H1 (cell line): ENCODE data around the gene KCNMA1. TPM values are rescaled to one million over a fixed set of nuclear protein-coding genes. Genes with fewer than 3 reads are reported as not detected.

Experiments used
- CTCF ChIA-PET: fragments of 300-600 bp; sonication (Branson Sonifier 250); formaldehyde crosslinking; loops from one replicate; lab custom pipeline; 2021; ENCODE audit not compliant: partially characterized antibody; lab: Charles Lee
- POLR2A ChIA-PET: fragments of 300-600 bp; sonication (Branson Sonifier 250); formaldehyde crosslinking; loops from one replicate; lab custom pipeline; 2021; ENCODE audit warnings: inconsistent platforms; ENCODE audit not compliant: partially characterized antibody; lab: Charles Lee
- DNase-seq, 2 experiments: peaks; one replicate each; pipeline versions ENCODE4 v3.0.0 to v3.0.0-alpha.2; 2010 to 2022; ENCODE audit warnings: low spot score in 2 of 2, low read depth in 1 of 2, mixed read lengths in 1 of 2
- FAIRE-seq: peaks from 2 replicates; lab custom pipeline; 2011; peaks lifted over from hg19 to GRCh38; lab: Jason Lieb, UNC
- H2AFZ ChIP-seq: 2 replicates; pipeline ENCODE4 v1.8.1; 2012; ENCODE audit warnings: low read length, inconsistent platforms
- H2AK5ac ChIP-seq: 2 replicates; pipeline ENCODE4 v1.6.1; 2013; ENCODE audit warnings: low read depth, low read length
- H2BK120ac ChIP-seq: replicated peaks from 2 replicates; pipeline ENCODE3; 2013; ENCODE audit warnings: low read depth, low read length, inconsistent platforms
- H2BK12ac ChIP-seq: 2 replicates; pipeline ENCODE4 v1.6.1; 2013; ENCODE audit warnings: low read depth, low read length
- H2BK15ac ChIP-seq: 2 replicates; pipeline ENCODE4 v1.6.1; 2013; ENCODE audit warnings: low read length
- H2BK20ac ChIP-seq: 2 replicates; pipeline ENCODE4 v1.6.1; 2013; ENCODE audit warnings: low read length
- H2BK5ac ChIP-seq: 2 replicates; pipeline ENCODE4 v1.6.1; 2013; ENCODE audit warnings: low read depth, low read length
- H3K14ac ChIP-seq: 2 replicates; pipeline ENCODE4 v1.6.1; 2013; ENCODE audit warnings: inconsistent platforms; ENCODE audit not compliant: insufficient read length
- H3K18ac ChIP-seq: 2 replicates; pipeline ENCODE4 v1.6.1; 2013; ENCODE audit warnings: low read length; ENCODE audit errors: extremely low read depth
- H3K23ac ChIP-seq: 2 replicates; pipeline ENCODE4 v1.6.1; 2013; ENCODE audit warnings: inconsistent platforms; ENCODE audit not compliant: insufficient read length
- H3K23me2 ChIP-seq: 2 replicates; pipeline ENCODE4 v1.6.1; 2013; ENCODE audit warnings: low read depth, low read length
- H3K27ac ChIP-seq: 2 replicates; pipeline ENCODE4 v1.6.1; 2011; ENCODE audit warnings: low read depth, low read length, inconsistent platforms
- H3K27me3 ChIP-seq, 4 experiments: replicated peaks in 1 of 4; 1 replicate in 1 of 4; 2 replicates in 3 of 4; pipeline versions ENCODE4 v1.6.1 to v1.8.1; 2011 to 2013; ENCODE audit warnings: low read length in 3 of 4, mild to moderate bottlenecking in 3 of 4, inconsistent platforms in 2 of 4, mixed read lengths in 2 of 4, moderate library complexity in 1 of 4; ENCODE audit not compliant: control insufficient read depth in 3 of 4, insufficient read depth in 3 of 4; ENCODE audit errors: extremely low read depth in 1 of 4
- H3K36me3 ChIP-seq, 4 experiments: 2 replicates each; pipeline versions ENCODE4 v1.6.1 to v1.8.1; 2011 to 2013; ENCODE audit warnings: mild to moderate bottlenecking in 4 of 4, low read length in 3 of 4, moderate library complexity in 2 of 4, control low read depth in 1 of 4, inconsistent platforms in 1 of 4; ENCODE audit not compliant: insufficient read depth in 4 of 4, control insufficient read depth in 2 of 4
- H3K4ac ChIP-seq: replicated peaks from 2 replicates; pipeline ENCODE3; 2013; ENCODE audit warnings: low read length, low read depth, mixed read lengths, inconsistent platforms; ENCODE audit not compliant: insufficient read length
- H3K4me1 ChIP-seq, 4 experiments: replicated peaks in 1 of 4; 1 replicate in 1 of 4; 2 replicates in 3 of 4; pipeline versions ENCODE4 v1.6.1 to v1.8.1; 2011 to 2013; ENCODE audit warnings: low read length in 3 of 4, inconsistent platforms in 2 of 4, mixed read lengths in 1 of 4; ENCODE audit not compliant: insufficient read depth in 4 of 4, control insufficient read depth in 3 of 4
- H3K4me2 ChIP-seq, 2 experiments: 2 replicates each; pipeline versions ENCODE4 v1.6.1 to v1.8.1; 2011 to 2013; ENCODE audit warnings: low read depth in 2 of 2, low read length in 2 of 2, control low read depth in 1 of 2, inconsistent platforms in 1 of 2, mild to moderate bottlenecking in 1 of 2; ENCODE audit not compliant: insufficient read depth in 1 of 2
- H3K4me3 ChIP-seq, 4 experiments: fragments of 200-600, 300-600 bp in 1 of 4; sonication (generic), shearing (Covaris generic), sonication (Bioruptor Twin) in 1 of 4; 2 replicates each; pipeline versions ENCODE4 v1.5.1 to v1.8.1; 2011 to 2016; ENCODE audit warnings: low read length in 4 of 4, low read depth in 3 of 4, control low read depth in 2 of 4, inconsistent platforms in 2 of 4, mild to moderate bottlenecking in 2 of 4, mixed read lengths in 1 of 4, moderate library complexity in 1 of 4; ENCODE audit not compliant: insufficient read depth in 2 of 4; ENCODE audit errors: extremely low read depth in 1 of 4
- H3K56ac ChIP-seq: replicated peaks from 2 replicates; pipeline ENCODE3; 2013; ENCODE audit warnings: low read depth, mild to moderate bottlenecking, mixed read lengths, low read length, inconsistent platforms; ENCODE audit not compliant: insufficient read length
- H3K79me1 ChIP-seq: 2 replicates; pipeline ENCODE4 v1.6.1; 2013; ENCODE audit warnings: low read depth, low read length, control low read depth
- H3K79me2 ChIP-seq, 2 experiments: 2 replicates each; pipeline versions ENCODE4 v1.6.1 to v1.8.1; 2012 to 2013; ENCODE audit warnings: low read length in 2 of 2, mild to moderate bottlenecking in 2 of 2, inconsistent platforms in 1 of 2; ENCODE audit not compliant: insufficient read depth in 2 of 2, control insufficient read depth in 1 of 2
- H3K9ac ChIP-seq, 4 experiments: replicated peaks in 1 of 4; 1 replicate in 1 of 4; 2 replicates in 3 of 4; pipeline versions ENCODE4 v1.6.1 to v1.8.1; 2011 to 2013; ENCODE audit warnings: low read depth in 3 of 4, low read length in 3 of 4, control low read depth in 2 of 4, mild to moderate bottlenecking in 2 of 4, moderate library complexity in 2 of 4, inconsistent platforms in 1 of 4; ENCODE audit errors: extremely low read depth in 1 of 4
- H3K9me3 ChIP-seq, 2 experiments: 2 replicates each; pipeline versions ENCODE4 v1.6.1 to v1.8.1; 2012 to 2013; ENCODE audit warnings: mild to moderate bottlenecking in 2 of 2, moderate library complexity in 2 of 2, control low read depth in 1 of 2, inconsistent platforms in 1 of 2, low read depth in 1 of 2, low read length in 1 of 2, mixed read lengths in 1 of 2; ENCODE audit not compliant: insufficient read depth in 2 of 2
- H4K20me1 ChIP-seq, 2 experiments: replicated peaks in 1 of 2; 2 replicates each; pipeline versions ENCODE3 to v1.8.1; 2011 to 2013; ENCODE audit warnings: inconsistent platforms in 2 of 2, low read length in 2 of 2, mild to moderate bottlenecking in 1 of 2; ENCODE audit not compliant: insufficient read depth in 2 of 2, control insufficient read depth in 1 of 2
- H4K5ac ChIP-seq: 2 replicates; pipeline ENCODE4 v1.6.1; 2013; ENCODE audit warnings: low read length, low read depth, mixed read lengths, inconsistent platforms; ENCODE audit not compliant: insufficient read length
- H4K8ac ChIP-seq: 2 replicates; pipeline ENCODE4 v1.8.0; 2013; ENCODE audit warnings: mild to moderate bottlenecking, moderate library complexity, low read length, inconsistent platforms; ENCODE audit not compliant: insufficient read depth; ENCODE audit errors: extremely low read depth
- H4K91ac ChIP-seq: replicated peaks from 2 replicates; pipeline ENCODE3; 2013; ENCODE audit warnings: low read length, mixed read lengths, inconsistent platforms; ENCODE audit not compliant: insufficient read length
- CBX5 ChIP-seq: fragments of 300-800, 300-1000 bp; sonication (generic); IDR thresholded peaks from 2 replicates; pipeline ENCODE4 v1.7.1; 2016; ENCODE audit warnings: antibody characterized with exemption, low read length, low read depth
- EP300 ChIP-seq, 2 experiments: IDR thresholded peaks; 1 replicate in 1 of 2; 2 replicates in 1 of 2; pipeline ENCODE4 v1.6.1; 2011 to 2012; ENCODE audit warnings: low read depth in 2 of 2, low read length in 2 of 2, mild to moderate bottlenecking in 2 of 2, borderline replicate concordance in 1 of 2, inconsistent platforms in 1 of 2, moderate library complexity in 1 of 2
- GABPA ChIP-seq: IDR thresholded peaks from 2 replicates; pipeline ENCODE4 v1.6.1; 2011; ENCODE audit warnings: mild to moderate bottlenecking, low read length, moderate library complexity, borderline replicate concordance; ENCODE audit not compliant: insufficient read depth
- GTF2F1 ChIP-seq: IDR thresholded peaks from 2 replicates; pipeline ENCODE4 v1.6.1; 2012; ENCODE audit warnings: low read depth, low read length, improper control_type of control experiment, borderline replicate concordance
- KDM4A ChIP-seq: IDR thresholded peaks from one replicate; pipeline ENCODE4 v1.7.1; 2012; ENCODE audit warnings: low read depth, mild to moderate bottlenecking, moderate library complexity, low read length, inconsistent platforms; ENCODE audit not compliant: severe bottlenecking
- NANOG ChIP-seq: IDR thresholded peaks from 2 replicates; pipeline ENCODE4 v1.6.1; 2011; ENCODE audit warnings: low read length, low read depth, mild to moderate bottlenecking, inconsistent platforms; ENCODE audit not compliant: insufficient read depth, poor library complexity, severe bottlenecking
- NRF1 ChIP-seq: IDR thresholded peaks from 2 replicates; pipeline ENCODE4 v1.6.1; 2011; ENCODE audit warnings: mild to moderate bottlenecking, low read depth, low read length, improper control_type of control experiment
- RXRA ChIP-seq: IDR thresholded peaks from 2 replicates; pipeline ENCODE4 v1.6.1; 2011; ENCODE audit warnings: low read depth, mild to moderate bottlenecking, low read length, moderate library complexity; ENCODE audit not compliant: insufficient read depth
- WGBS, 2 experiments: shearing (Covaris generic) in 1 of 2; methylation state at CpG; one replicate each; pipeline versions ENCODE4 v1.1.6 to v1.1.7; 2013 to 2015; ENCODE audit warnings: low lambda C conversion rate in 2 of 2, mixed read lengths in 2 of 2, inconsistent platforms in 1 of 2, low coverage in 1 of 2, missing lambda C conversion rate in 1 of 2; ENCODE audit not compliant: insufficient replicate concordance in 2 of 2, insufficient coverage in 1 of 2, insufficient read length in 1 of 2; ENCODE audit errors: extremely low coverage in 1 of 2, missing lambda C conversion rate in 1 of 2; 5-methylcytosine and 5-hydroxymethylcytosine counted together
- polyA plus RNA-seq, 7 experiments: library from polyadenylated mRNA; depleted of rRNA in 3 of 7; stranded (reverse) in 5 of 7; unstranded in 2 of 7; fragments of >200 nt in 5 of 7; fragments of 200-250 nt in 2 of 7; gene quantifications; 1 replicate in 5 of 7; 2 replicates in 1 of 7; 4 replicates in 1 of 7; pipeline versions ENCODE4 v1.2.1 to v1.2.3, GENCODE V29; 2011 to 2013; ENCODE audit warnings: missing spikeins in 2 of 7, mixed read lengths in 2 of 7
- total RNA-seq: library from RNA; stranded (reverse); fragmentation: NEBNext Ultra II Directional; extraction: Animal tissue kit (Norgen Biotek cat#: 25700); gene quantifications from 2 replicates; pipeline ENCODE4 v1.2.1, GENCODE V29; 2021
- TF ChIP-seq, protein P1 (sequence below): IDR thresholded peaks from 2 replicates; pipeline ENCODE4 v1.6.1; 2012; ENCODE audit warnings: inconsistent platforms
- TF ChIP-seq, protein P2 (sequence below): IDR thresholded peaks from 2 replicates; pipeline ENCODE4 v1.6.1; 2011; ENCODE audit warnings: low read depth, mild to moderate bottlenecking, low read length; ENCODE audit not compliant: insufficient read depth
- TF ChIP-seq, protein P3 (sequence below): IDR thresholded peaks from 2 replicates; pipeline ENCODE4 v1.6.1; 2011; ENCODE audit warnings: low read length, improper control_type of control experiment

The KCNMA1 gene
- total and polyA plus RNA-seq, 2 of the 8 experiments (the other 6 are each of a cell fraction or from before 2014, with no cell fraction given): 10.2 to 11.1 TPM

DNA sequence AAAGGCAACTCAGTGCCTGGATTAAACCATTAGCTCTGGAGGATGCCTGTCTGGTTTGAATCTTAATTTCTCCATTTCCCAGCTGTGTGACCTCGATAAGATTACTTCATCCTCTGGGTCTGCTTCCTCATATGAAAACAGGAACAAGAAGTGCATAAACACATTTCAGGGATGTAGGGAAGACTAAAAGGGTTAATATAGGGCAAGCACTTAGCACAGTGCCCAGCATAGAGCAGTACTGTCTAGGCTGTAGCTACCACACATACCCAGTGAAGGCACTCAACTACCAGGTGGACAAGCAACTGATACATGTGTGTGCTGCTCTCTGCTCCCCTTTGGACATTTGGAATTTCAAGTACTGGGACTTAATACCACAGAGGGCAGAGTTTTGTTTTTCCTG, 85.4 kb downstream of the KCNMA1 start:
- H2AK5ac ChIP-seq: no peak overlapping the region
- no peak overlapping the region for H2BK120ac ChIP-seq
- H3K23me2 ChIP-seq: no peaks in the 10 kb centered on the region
- WGBS, 2 experiments: 88% methylated on average over 1 of the region's 1 CpG; no CpG with 5 or more reads in 1 of the 2 experiments
- H2AFZ ChIP-seq: no peak overlapping the region
- no peak overlapping the region for H2BK5ac ChIP-seq
- no peak for DNase-seq
- no peaks in the 10 kb centered on the region for H3K79me2 ChIP-seq
- FAIRE-seq: no peak
- H3K14ac ChIP-seq: no peak overlapping the region
- no peak overlapping the region for H2BK15ac ChIP-seq
- peaks cover 0 to 8% (median 0%) of the 10 kb centered on the region in 4 experiments; a peak in 1 of 7 replicates for H3K4me1 ChIP-seq
- TF ChIP-seq GABPA (no peak), EP300 (IDR thresholded peaks at IDR 0.05; ENCODE audit: borderline replicate concordance in 1 of 2, low read depth in 2 of 2, low read length in 2 of 2) (no peak), CBX5 (no peak), NANOG (no peak), GTF2F1 (no peak), KDM4A (no peak), NRF1 (no peak), RXRA (no peak)
- TF ChIP-seq, protein P1, sequence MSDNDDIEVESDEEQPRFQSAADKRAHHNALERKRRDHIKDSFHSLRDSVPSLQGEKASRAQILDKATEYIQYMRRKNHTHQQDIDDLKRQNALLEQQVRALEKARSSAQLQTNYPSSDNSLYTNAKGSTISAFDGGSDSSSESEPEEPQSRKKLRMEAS: no peak
- TF ChIP-seq, protein P2, sequence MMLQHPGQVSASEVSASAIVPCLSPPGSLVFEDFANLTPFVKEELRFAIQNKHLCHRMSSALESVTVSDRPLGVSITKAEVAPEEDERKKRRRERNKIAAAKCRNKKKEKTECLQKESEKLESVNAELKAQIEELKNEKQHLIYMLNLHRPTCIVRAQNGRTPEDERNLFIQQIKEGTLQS: no peak
- TF ChIP-seq, protein P3, sequence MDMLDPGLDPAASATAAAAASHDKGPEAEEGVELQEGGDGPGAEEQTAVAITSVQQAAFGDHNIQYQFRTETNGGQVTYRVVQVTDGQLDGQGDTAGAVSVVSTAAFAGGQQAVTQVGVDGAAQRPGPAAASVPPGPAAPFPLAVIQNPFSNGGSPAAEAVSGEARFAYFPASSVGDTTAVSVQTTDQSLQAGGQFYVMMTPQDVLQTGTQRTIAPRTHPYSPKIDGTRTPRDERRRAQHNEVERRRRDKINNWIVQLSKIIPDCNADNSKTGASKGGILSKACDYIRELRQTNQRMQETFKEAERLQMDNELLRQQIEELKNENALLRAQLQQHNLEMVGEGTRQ: no peak
- H3K56ac ChIP-seq: no peak overlapping the region
- no peaks in the 10 kb centered on the region for H3K27me3 ChIP-seq
- no peak overlapping the region for H4K91ac ChIP-seq
- no peak overlapping the region for H3K18ac ChIP-seq
- H4K8ac ChIP-seq: no peak overlapping the region
- no peaks in the 10 kb centered on the region for H3K9me3 ChIP-seq
- H4K20me1 ChIP-seq: no peaks in the 10 kb centered on the region
- no peak overlapping the region for H2BK12ac ChIP-seq
- no peak overlapping the region for H2BK20ac ChIP-seq
- H4K5ac ChIP-seq: no peak overlapping the region
- H3K4ac ChIP-seq: no peak overlapping the region
- H3K4me2 ChIP-seq: no peak overlapping the region
- no peak overlapping the region for H3K4me3 ChIP-seq
- no peak overlapping the region for H3K9ac ChIP-seq
- H3K36me3 ChIP-seq: no peaks in the 10 kb centered on the region
- POLR2A ChIA-PET: interaction anchor here (3.0 kb wide), 1 partner anchor 12 kb away, joined by 21 read pairs; no protein-coding TSS in a partner anchor
- no peak overlapping the region for H3K27ac ChIP-seq
- no peak overlapping the region for H3K23ac ChIP-seq
- CTCF ChIA-PET: no interaction called here
- H3K79me1 ChIP-seq: no peaks in the 10 kb centered on the region; the same call in 1 of the 2 replicates
